Endothelial cell of umbilical vein (primary cell): ENCODE measurements around the gene AZGP1.

Source experiments
- CTCF ChIP-seq, 2 donors: IDR thresholded peaks; 1 replicate in 1 of 2; 2 replicates in 1 of 2; pipeline ENCODE4 v1.5.1; 2011; ENCODE audit warnings: low read length in 2 of 2, mild to moderate bottlenecking in 2 of 2, moderate library complexity in 2 of 2, control low read depth in 1 of 2, inconsistent platforms in 1 of 2, low read depth in 1 of 2; ENCODE audit not compliant: insufficient read depth in 1 of 2; ENCODE audit errors: extremely low read depth in 1 of 2
- EZH2 ChIP-seq: IDR thresholded peaks from 2 replicates; pipeline ENCODE4 v1.6.1; 2012; ENCODE audit warnings: borderline replicate concordance, low read depth, mild to moderate bottlenecking, moderate library complexity, low read length, inconsistent platforms; ENCODE audit not compliant: severe bottlenecking
- POLR2AphosphoS5 ChIP-seq: IDR thresholded peaks from 2 replicates; pipeline ENCODE4 v1.6.1; 2012; ENCODE audit warnings: low read depth, mild to moderate bottlenecking, control low read depth, low read length, moderate library complexity; ENCODE audit not compliant: insufficient read depth

- TF ChIP-seq EZH2: no peak
- TF ChIP-seq CTCF (IDR thresholded peaks at IDR 0.05; ENCODE audit: extremely low read depth in 1 of 2, insufficient read depth in 1 of 2, low read depth in 1 of 2, low read length in 2 of 2): no peak
- no peak for TF ChIP-seq POLR2AphosphoS5
These were observed 48.3 kb downstream of the AZGP1 start for GRCh38 chr7:99927536-99927935.
